K562 (cell line): ENCODE measurements around the gene ZBTB48. TPM values are rescaled to one million over a fixed set of nuclear protein-coding genes. Genes with fewer than 3 reads are reported as not detected.

Experiments
- ASH1L ChIP-seq: fragments of 450-650 bp; IDR thresholded peaks from 2 replicates; pipeline ENCODE4 v1.6.1; 2018; ENCODE audit warnings: borderline replicate concordance, mild to moderate bottlenecking, low read depth; ENCODE audit not compliant: partially characterized antibody
- DDX20 ChIP-seq: fragments of 450-650 bp; IDR thresholded peaks from 2 replicates; pipeline ENCODE4 v1.6.1; 2016; ENCODE audit warnings: missing genetic modification characterization, low read depth, mild to moderate bottlenecking, missing compliant biosample characterization, moderate library complexity
- ELF2 ChIP-seq: fragments of 250-450 bp; sonication (Bioruptor Pico); IDR thresholded peaks from 2 replicates; pipeline ENCODE4 v1.5.0; 2021; ENCODE audit warnings: mild to moderate bottlenecking
- ESRRA ChIP-seq: fragments of 450-650 bp; IDR thresholded peaks from 2 replicates; pipeline ENCODE4 v1.6.1; 2014; ENCODE audit warnings: low read depth, mild to moderate bottlenecking, moderate library complexity, borderline replicate concordance
- FIP1L1 ChIP-seq: fragments of 200-400 bp; formaldehyde crosslinking; IDR thresholded peaks from 2 replicates; pipeline ENCODE4 v1.6.1; 2018; ENCODE audit warnings: mild to moderate bottlenecking, low read depth, low read length; ENCODE audit not compliant: poor library complexity, severe bottlenecking
- KLF16 ChIP-seq: IDR thresholded peaks from 2 replicates; pipeline ENCODE4 v1.6.1; 2016; ENCODE audit warnings: antibody characterized with exemption
- LCOR ChIP-seq: sonication (generic); formaldehyde crosslinking; IDR thresholded peaks from 2 replicates; pipeline ENCODE4 v1.8.0; 2022; ENCODE audit warnings: mild to moderate bottlenecking, missing genetic modification reagents
- MEF2A ChIP-seq: IDR thresholded peaks from 2 replicates; pipeline ENCODE4 v1.6.1; 2011; ENCODE audit warnings: low read depth, mild to moderate bottlenecking, low read length, moderate library complexity; ENCODE audit not compliant: control insufficient read depth
- MYBL2 ChIP-seq, 2 experiments: fragments of 450-650 bp in 1 of 2; sonication (generic) in 1 of 2; formaldehyde crosslinking in 1 of 2; IDR thresholded peaks; 2 replicates each; pipeline versions ENCODE4 v1.6.1 to v1.8.1; 2017 to 2022; ENCODE audit warnings: borderline replicate concordance in 1 of 2, inconsistent platforms in 1 of 2, low read depth in 1 of 2, mild to moderate bottlenecking in 1 of 2, missing genetic modification reagents in 1 of 2, moderate library complexity in 1 of 2
- MYNN ChIP-seq, 2 experiments: sonication (generic); formaldehyde crosslinking in 1 of 2; IDR thresholded peaks; 2 replicates each; pipeline versions ENCODE4 v1.5.0 to v1.6.1; 2016 to 2020; ENCODE audit warnings: antibody characterized with exemption in 1 of 2, missing genetic modification reagents in 1 of 2
- NBN ChIP-seq: fragments of 450-650 bp; IDR thresholded peaks from 2 replicates; pipeline ENCODE4 v1.6.1; 2016; ENCODE audit warnings: low read depth, mild to moderate bottlenecking
- RREB1 ChIP-seq: fragments of 250-450 bp; sonication (Bioruptor Pico); IDR thresholded peaks from 2 replicates; pipeline ENCODE4 v1.4.0; 2020
- SMARCA4 ChIP-seq: fragments of 450-650 bp; IDR thresholded peaks from 2 replicates; pipeline ENCODE4 v1.6.1; 2016
- TFAM ChIP-seq: fragments of 250-450 bp; sonication (Bioruptor Pico); conservative IDR thresholded peaks from 2 replicates; pipeline ENCODE4 v1.5.0; 2021; ENCODE audit warnings: mild to moderate bottlenecking, moderate library complexity
- U2AF2 ChIP-seq: fragments of 200-400 bp; formaldehyde crosslinking; optimal IDR thresholded peaks from 2 replicates; pipeline ENCODE3; 2017; ENCODE audit warnings: low read depth, mild to moderate bottlenecking, low read length
- ZBTB43 ChIP-seq: sonication (generic); formaldehyde crosslinking; IDR thresholded peaks from 2 replicates; pipeline ENCODE4 v1.8.0; 2023; ENCODE audit warnings: mild to moderate bottlenecking, missing genetic modification reagents
- ZBTB8A ChIP-seq: fragments of 450-650 bp; IDR thresholded peaks from 2 replicates; pipeline ENCODE4 v1.6.1; 2018; ENCODE audit warnings: mild to moderate bottlenecking, moderate library complexity; ENCODE audit not compliant: partially characterized antibody
- ZNF146 ChIP-seq: IDR thresholded peaks from one replicate; pipeline ENCODE4 v1.6.1; 2018; ENCODE audit warnings: missing compliant biosample characterization; ENCODE audit not compliant: unreplicated experiment
- ZNF165 ChIP-seq: fragments of 250-450 bp; sonication (Bioruptor Pico); IDR thresholded peaks from 2 replicates; pipeline ENCODE4 v1.4.0; 2020; ENCODE audit warnings: borderline replicate concordance
- ZNF174 ChIP-seq: fragments of 250-450 bp; sonication (Bioruptor Pico); IDR thresholded peaks from 2 replicates; pipeline ENCODE4 v1.4.0; 2020; ENCODE audit warnings: mild to moderate bottlenecking
- ZNF551 ChIP-seq: fragments of 250-450 bp; sonication (Bioruptor Pico); IDR thresholded peaks from 2 replicates; pipeline ENCODE4 v1.5.0; 2021; ENCODE audit warnings: mild to moderate bottlenecking, moderate library complexity
- ZSCAN32 ChIP-seq: fragments of 450-650 bp; formaldehyde crosslinking; IDR thresholded peaks from 2 replicates; pipeline ENCODE4 v1.4.0; 2020; ENCODE audit warnings: mild to moderate bottlenecking, moderate library complexity
- polyA plus RNA-seq, 8 experiments: library from polyadenylated mRNA; depleted of rRNA in 4 of 8; stranded (reverse) in 5 of 8; unstranded in 3 of 8; fragments of >200 nt; fragmentation: Nextera tagmentation in 2 of 8; fragmentation: Illumina TruSeq in 1 of 8; extraction: Ambion mirVana in 2 of 8; extraction: Trizol in 1 of 8; gene quantifications; 2 replicates each; pipeline versions ENCODE4 v1.2.1 to v1.2.3, GENCODE V29; 2011 to 2014; ENCODE audit warnings: inconsistent platforms in 1 of 8, missing spikeins in 1 of 8
- total RNA-seq, 7 experiments: library from RNA; depleted of rRNA in 6 of 7; stranded (reverse); fragments of >200 nt in 6 of 7; fragmentation: Illumina TruSeq in 2 of 7; extraction: Trizol in 2 of 7; gene quantifications; 2 replicates each; pipeline versions ENCODE4 v1.2.1 to v1.2.3, GENCODE V29; 2011 to 2021; ENCODE audit warnings: low replicate concordance in 1 of 7

The ZBTB48 gene
- total and polyA plus RNA-seq, 9 of the 15 experiments (the other 6 are each of a cell fraction or from before 2014, with no cell fraction given), result 1.9 to 66.9 (median 29.5) TPM

GRCh38 chr1:6624710-6625583 lies 45.2 kb downstream of the ZBTB48 start, which contains the start of gene THAP3 (continued):
- TF ChIP-seq U2AF2, result no peak
- 0 out of 2 replicates have a peak, but pooled peaks have one; percentile 30 for TF ChIP-seq SMARCA4
- TF ChIP-seq RREB1 (CRISPR knock-in tag), result no peak
- TF ChIP-seq ASH1L, result no peak
- TF ChIP-seq KLF16, result no peak
- no peak for TF ChIP-seq DDX20 (tag)
- TF ChIP-seq ZSCAN32 (CRISPR knock-in tag), result no peak
- TF ChIP-seq ZNF146, result no peak
- TF ChIP-seq ZNF551 (CRISPR knock-in tag), result no peak
- TF ChIP-seq MYBL2 (IDR thresholded peaks at IDR 0.05; ENCODE audit: low read depth), result no peak; the same call in 1 of the 2 replicates
- TF ChIP-seq MYBL2 (CRISPR knock-in tag; IDR thresholded peaks at IDR 0.05; ENCODE audit: borderline replicate concordance), result no peak
- TF ChIP-seq ZBTB43 (CRISPR knock-in tag), result 0 out of 2 replicates have a peak, but pooled peaks have one; percentile 22
- TF ChIP-seq ELF2 (CRISPR knock-in tag), result no peak
- TF ChIP-seq MEF2A, result no peak
- TF ChIP-seq TFAM (CRISPR knock-in tag), result no peak
- peak; percentile 73; the same call in 1 of the 2 replicates for TF ChIP-seq NBN
- TF ChIP-seq LCOR (CRISPR knock-in tag), result no peak
- TF ChIP-seq ESRRA, result no peak
- no peak for TF ChIP-seq ZNF165 (CRISPR knock-in tag)
- TF ChIP-seq FIP1L1, result peak; percentile 73
- TF ChIP-seq ZNF174 (CRISPR knock-in tag), result no peak
- TF ChIP-seq MYNN (IDR thresholded peaks at IDR 0.05), result peak; percentile 82
- TF ChIP-seq MYNN (CRISPR knock-in tag; IDR thresholded peaks at IDR 0.05), result no peak
- TF ChIP-seq ZBTB8A, result no peak
